GDM1 (cell line): Measurements from ENCODE around the gene KRTAP26-1.

Experiments
- DNase-seq: peaks from one replicate; lab custom pipeline; 2025; lab: John Stamatoyannopoulos, UW

Gene KRTAP26-1

DNA sequence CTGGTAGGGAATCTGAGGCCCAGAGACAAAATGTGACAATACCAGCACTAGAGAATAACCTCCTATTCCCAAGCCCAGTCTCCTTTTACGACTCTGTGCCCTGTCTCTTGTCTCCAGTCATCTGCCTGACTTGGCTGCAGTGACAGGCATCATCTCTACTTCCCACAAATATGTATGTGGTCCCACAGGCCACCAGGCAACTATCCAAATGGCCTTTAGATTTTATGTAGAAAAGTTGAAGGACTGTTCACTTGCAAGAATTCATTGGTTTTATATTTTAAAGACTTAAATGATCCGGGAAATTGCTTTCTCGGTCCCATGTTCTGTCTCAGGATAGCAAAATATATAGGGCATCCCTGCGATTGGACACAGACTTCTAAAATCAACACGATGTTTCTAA is 49.0 kb downstream of the KRTAP26-1 start:
- DNase-seq = no peak

DNA sequence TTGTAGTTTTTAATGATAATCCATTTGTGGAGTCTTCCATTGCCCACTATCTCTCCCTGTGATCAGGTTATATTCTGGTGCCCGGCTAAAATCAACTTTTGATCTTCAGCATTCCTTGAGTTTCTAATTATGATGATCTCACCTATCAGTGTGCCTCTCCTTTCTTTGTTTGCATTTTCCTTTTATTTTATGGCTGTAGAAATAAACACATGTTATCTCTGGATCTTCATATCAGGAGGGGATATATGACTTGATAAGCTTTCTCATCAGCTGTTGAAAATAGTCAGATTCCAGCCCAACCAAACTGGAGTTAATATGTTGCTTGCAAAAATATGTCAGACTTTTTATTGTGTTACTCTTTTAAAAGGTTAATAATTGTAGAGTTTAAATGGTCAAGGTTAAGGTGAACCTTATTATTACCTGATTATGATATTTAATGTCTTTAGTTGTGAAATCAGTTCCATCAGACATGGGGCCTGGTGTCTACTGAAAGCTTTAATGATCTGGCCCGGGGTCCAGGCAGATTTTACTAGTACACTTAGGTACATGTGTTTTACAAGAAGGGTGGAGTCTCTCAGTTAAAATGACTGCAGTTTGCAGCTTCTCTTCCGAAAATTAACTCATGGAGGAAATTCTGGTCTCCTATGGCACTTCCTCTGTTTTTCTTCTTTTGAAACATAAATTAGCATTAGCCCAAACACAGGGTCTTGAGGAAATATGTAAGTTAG is 50.1 kb downstream of the KRTAP26-1 start:
- DNase-seq = no peak
